ENCODE measurements around the gene FAM53B. TPM values are rescaled to one million over a fixed set of nuclear protein-coding genes. Genes with fewer than 3 reads are reported as not detected.
"Not testable (repeated sequence)": the region's sequence is repeated elsewhere in the genome, so short reads cannot be mapped to it uniquely, and the experiment has no call there.

The FAM53B gene
- total RNA-seq, 2 experiments from 2014 or later, result 30.1 to 30.9 TPM

GRCh38 chr10:124748953-124749645 lies 4.9 kb upstream of the FAM53B start:
- ChIA-PET CTCF (interaction anchor here (0.9 to 3.1 kb wide), 8 partner anchors 8 to 219 kb away, joined by 3 to 12 read pairs (median 3); no protein-coding TSS in a partner anchor), POLR2A (no interaction called here)
- H3K9me3 Mint-ChIP-seq, result no peaks in the 10 kb centered on the region
- H3K4me3 Mint-ChIP-seq, result peak overlapping the region; percentile 0
- peaks cover 22% of the 10 kb centered on the region for H3K36me3 Mint-ChIP-seq (ENCODE audit: low read depth)
- no peak for DNase-seq
- H3K4me1 Mint-ChIP-seq, result peaks cover 30% of the 10 kb centered on the region
- peak overlapping the region; percentile 78 for H3K27ac Mint-ChIP-seq
- no peaks in the 10 kb centered on the region for H3K27me3 Mint-ChIP-seq

- Mint-ChIP-seq H3K4me3 (no peak overlapping the region), H3K27me3 (no peaks in the 10 kb centered on the region), H3K9me3 (no peaks in the 10 kb centered on the region), H3K36me3 (ENCODE audit: low read depth) (peaks cover 22% of the 10 kb centered on the region), H3K27ac (no peak overlapping the region), H3K4me1 (peaks cover 30% of the 10 kb centered on the region)
- POLR2A ChIA-PET, result no interaction called here
- CTCF ChIA-PET, result interaction anchor here (1.0 to 3.1 kb wide), 7 partner anchors 29 to 345 kb away, joined by 3 to 12 read pairs (median 3); no protein-coding TSS in a partner anchor
- no peak for DNase-seq
Observed at GRCh38 chr10:124748166-124748565, 4.0 kb upstream of the FAM53B start.

GRCh38 chr10:124747745-124748144 lies 3.6 kb upstream of the FAM53B start:
- H3K4me3 Mint-ChIP-seq, result no peak overlapping the region
- POLR2A ChIA-PET, result no interaction called here

GRCh38 chr10:124746992-124747391 lies 2.8 kb upstream of the FAM53B start:
- no peak overlapping the region for H3K4me3 Mint-ChIP-seq
- no peak for DNase-seq
- H3K4me1 Mint-ChIP-seq, result peaks cover 40% of the 10 kb centered on the region
- ChIA-PET POLR2A (no interaction called here), CTCF (interaction anchor here (1.1 to 3.1 kb wide), 6 partner anchors 13 to 220 kb away, joined by 3 to 12 read pairs (median 4); no protein-coding TSS in a partner anchor)
- peaks cover 24% of the 10 kb centered on the region for H3K36me3 Mint-ChIP-seq (ENCODE audit: low read depth)
- peaks cover 4% of the 10 kb centered on the region for H3K27me3 Mint-ChIP-seq
- H3K9me3 Mint-ChIP-seq, result no peaks in the 10 kb centered on the region
- no peak overlapping the region for H3K27ac Mint-ChIP-seq

More at GRCh38 chr10:124747745-124748144, 3.6 kb upstream of the FAM53B start:
- DNase-seq, result no peak
- H3K27ac Mint-ChIP-seq, result no peak overlapping the region
- peaks cover 32% of the 10 kb centered on the region for H3K4me1 Mint-ChIP-seq
- CTCF ChIA-PET, result interaction anchor here (1.1 to 3.1 kb wide), 8 partner anchors 29 to 344 kb away, joined by 3 to 12 read pairs (median 3); no protein-coding TSS in a partner anchor
- no peaks in the 10 kb centered on the region for H3K9me3 Mint-ChIP-seq
- peaks cover 2% of the 10 kb centered on the region for H3K27me3 Mint-ChIP-seq
- peaks cover 22% of the 10 kb centered on the region for H3K36me3 Mint-ChIP-seq (ENCODE audit: low read depth)

- POLR2A ChIA-PET, H3K4me3 Mint-ChIP-seq, H3K27ac Mint-ChIP-seq, H3K9me3 Mint-ChIP-seq, DNase-seq, H3K27me3 Mint-ChIP-seq: not testable (repeated sequence)
- Mint-ChIP-seq H3K4me1 (peaks cover 45% of the 10 kb centered on the region), H3K36me3 (ENCODE audit: low read depth) (peaks cover 23% of the 10 kb centered on the region)
- CTCF ChIA-PET, result interaction anchor here (1.1 to 2.4 kb wide), 7 partner anchors 8 to 220 kb away, joined by 3 to 9 read pairs (median 3); no protein-coding TSS in a partner anchor
Observed at GRCh38 chr10:124746447-124746846, 2.3 kb upstream of the FAM53B start.

- Mint-ChIP-seq H3K27ac (no peak overlapping the region), H3K36me3 (ENCODE audit: low read depth) (peaks cover 22% of the 10 kb centered on the region)
Observed at GRCh38 chr10:124745673-124746072, 1.5 kb upstream of the FAM53B start.

GRCh38 chr10:124745252-124745651 lies 1.1 kb upstream of the FAM53B start:
- Mint-ChIP-seq H3K27ac (no peak overlapping the region), H3K4me1 (peaks cover 54% of the 10 kb centered on the region), H3K27me3 (peaks cover 4% of the 10 kb centered on the region), H3K4me3 (peak overlapping the region; percentile 79), H3K36me3 (ENCODE audit: low read depth) (peaks cover 19% of the 10 kb centered on the region), H3K9me3 (no peaks in the 10 kb centered on the region)
- ChIA-PET CTCF (interaction anchor here (0.9 to 1.5 kb wide), 8 partner anchors 11 to 199 kb away, joined by 3 to 5 read pairs (median 3); no protein-coding TSS in a partner anchor), POLR2A (no interaction called here)
- DNase-seq, result no peak

More at GRCh38 chr10:124745673-124746072, 1.5 kb upstream of the FAM53B start:
- CTCF ChIA-PET, result interaction anchor here (0.9 to 1.5 kb wide), 9 partner anchors 9 to 200 kb away, joined by 3 to 5 read pairs (median 3); no protein-coding TSS in a partner anchor
- POLR2A ChIA-PET, result no interaction called here
- H3K27me3 Mint-ChIP-seq, result peaks cover 4% of the 10 kb centered on the region
- DNase-seq, result peak; percentile 49
- H3K4me3 Mint-ChIP-seq, result no peak overlapping the region
- H3K9me3 Mint-ChIP-seq, result no peaks in the 10 kb centered on the region
- peaks cover 53% of the 10 kb centered on the region for H3K4me1 Mint-ChIP-seq

- Mint-ChIP-seq H3K27ac (peak overlapping the region; percentile 97), H3K27me3 (peaks cover 9% of the 10 kb centered on the region), H3K4me1 (peaks cover 60% of the 10 kb centered on the region), H3K9me3 (no peaks in the 10 kb centered on the region), H3K4me3 (peak overlapping the region; percentile 98), H3K36me3 (ENCODE audit: low read depth) (peaks cover 26% of the 10 kb centered on the region)
- DNase-seq, result peak; percentile 45
- ChIA-PET POLR2A (no interaction called here), CTCF (interaction anchor here (0.7 to 3.9 kb wide), 4 partner anchors 12 to 95 kb away, joined by 3 to 27 read pairs (median 12); no protein-coding TSS in a partner anchor)
Observed at GRCh38 chr10:124743191-124744101, 732 bp downstream of the FAM53B start.

GRCh38 chr10:124742413-124743190 lies 1.6 kb downstream of the FAM53B start:
- CTCF ChIA-PET, result interaction anchor here (0.5 to 3.9 kb wide), 14 partner anchors 8 to 207 kb away, joined by 3 to 27 read pairs (median 6); no protein-coding TSS in a partner anchor
- Mint-ChIP-seq H3K4me1 (peaks cover 64% of the 10 kb centered on the region), H3K36me3 (ENCODE audit: low read depth) (peaks cover 22% of the 10 kb centered on the region)

GRCh38 chr10:124741922-124742412 lies 2.2 kb downstream of the FAM53B start:
- CTCF ChIA-PET, result interaction anchor here (0.5 to 3.9 kb wide), 40 partner anchors 8 to 270 kb away, joined by 3 to 29 read pairs (median 4); no protein-coding TSS in a partner anchor
- DNase-seq, result peak; percentile 41
- Mint-ChIP-seq H3K4me1 (peaks cover 70% of the 10 kb centered on the region), H3K27ac (peak overlapping the region; percentile 54), H3K27me3 (peaks cover 9% of the 10 kb centered on the region), H3K36me3 (ENCODE audit: low read depth) (peaks cover 22% of the 10 kb centered on the region), H3K9me3 (no peaks in the 10 kb centered on the region), H3K4me3 (peak overlapping the region; percentile 98)
- POLR2A ChIA-PET, result interaction anchor here (0.9 kb wide), 1 partner anchor 21 kb away, joined by 3 read pairs; no protein-coding TSS in a partner anchor

More at GRCh38 chr10:124742413-124743190, 1.6 kb downstream of the FAM53B start:
- Mint-ChIP-seq H3K4me3 (peak overlapping the region; percentile 98), H3K27me3 (peaks cover 9% of the 10 kb centered on the region), H3K27ac (peak overlapping the region; percentile 54), H3K9me3 (no peaks in the 10 kb centered on the region)
- no peak for DNase-seq
- POLR2A ChIA-PET, result no interaction called here

- H3K4me1 Mint-ChIP-seq, result peaks cover 75% of the 10 kb centered on the region
- ChIA-PET POLR2A (interaction anchor here (0.9 to 1.0 kb wide), 2 partner anchors 20 to 70 kb away, joined by 3 to 4 read pairs; no protein-coding TSS in a partner anchor), CTCF (interaction anchor here (0.7 to 3.9 kb wide), 43 partner anchors 8 to 270 kb away, joined by 3 to 29 read pairs (median 4); no protein-coding TSS in a partner anchor)
- H3K4me3 Mint-ChIP-seq, result peak overlapping the region; percentile 98
- H3K27me3 Mint-ChIP-seq, result peaks cover 9% of the 10 kb centered on the region
- peaks cover 22% of the 10 kb centered on the region for H3K36me3 Mint-ChIP-seq (ENCODE audit: low read depth)
- H3K9me3 Mint-ChIP-seq, result no peaks in the 10 kb centered on the region
- peak overlapping the region; percentile 81 for H3K27ac Mint-ChIP-seq
- peak; percentile 79 for DNase-seq
Observed at GRCh38 chr10:124741281-124741921, 2.8 kb downstream of the FAM53B start.
